Measurements from ENCODE around the gene CAMKK2.
A peak's percentile ranks its signal among the peaks of the same experiment; 100 is the strongest.
"Not testable (repeated sequence)": the region's sequence is repeated elsewhere in the genome, so short reads cannot be mapped to it uniquely, and the experiment has no call there.

CAMKK2 gene

GRCh38 chr12:121217761-121218160, 78.7 kb downstream of the CAMKK2 start:
- Histone ChIP-seq H3K4me1 (ENCODE audit: control insufficient read depth in 2 of 2, insufficient read depth in 2 of 2, low read length in 2 of 2) (peaks cover 25 to 60% of the 10 kb centered on the region in 2 donors), H3K9me3 (ENCODE audit: control insufficient read depth in 2 of 2, low read length in 2 of 2) (no peaks in the 10 kb centered on the region), H3K27ac (ENCODE audit: low read depth in 2 of 2, low read length in 2 of 2) (peak overlapping the region; percentile 88 to 90), H3K27me3 (ENCODE audit: control insufficient read depth in 2 of 2, insufficient read depth in 2 of 2, low read length in 2 of 2) (no peaks in the 10 kb centered on the region), H3K36me3 (ENCODE audit: control insufficient read depth in 2 of 2, insufficient read depth in 2 of 2, low read length in 2 of 2) (peaks cover 6 to 22% of the 10 kb centered on the region in 2 donors), H3K9ac (ENCODE audit: low read depth in 1 of 2, low read length in 2 of 2) (peak overlapping the region; percentile 17 to 58), H3K4me3 (ENCODE audit: low read length in 2 of 2) (peak overlapping the region in 1 of 2 donors; percentile 38)

- Histone ChIP-seq H3K9ac (ENCODE audit: low read depth in 1 of 2, low read length in 2 of 2) (peak overlapping the region; percentile 38 to 58), H3K9me3 (ENCODE audit: control insufficient read depth in 2 of 2, low read length in 2 of 2) (no peaks in the 10 kb centered on the region), H3K36me3 (ENCODE audit: control insufficient read depth in 2 of 2, insufficient read depth in 2 of 2, low read length in 2 of 2) (peaks cover 3 to 19% of the 10 kb centered on the region in 2 donors), H3K27ac (ENCODE audit: low read depth in 2 of 2, low read length in 2 of 2) (peak overlapping the region; percentile 88 to 90), H3K4me3 (ENCODE audit: low read length in 2 of 2) (peak overlapping the region in 1 of 2 donors; percentile 5), H3K27me3 (ENCODE audit: control insufficient read depth in 2 of 2, insufficient read depth in 2 of 2, low read length in 2 of 2) (no peaks in the 10 kb centered on the region), H3K4me1 (ENCODE audit: control insufficient read depth in 2 of 2, insufficient read depth in 2 of 2, low read length in 2 of 2) (peaks cover 24 to 57% of the 10 kb centered on the region in 2 donors)
These were observed 79.4 kb downstream of the CAMKK2 start for GRCh38 chr12:121217063-121217462.

- H3K27me3 ChIP-seq (ENCODE audit: control insufficient read depth in 2 of 2, insufficient read depth in 2 of 2, low read length in 2 of 2), result no peaks in the 10 kb centered on the region
- peak overlapping the region; percentile 88 to 90 for H3K27ac ChIP-seq (ENCODE audit: low read depth in 2 of 2, low read length in 2 of 2)
- H3K36me3 ChIP-seq (ENCODE audit: control insufficient read depth in 2 of 2, insufficient read depth in 2 of 2, low read length in 2 of 2), result peaks cover 3 to 14% of the 10 kb centered on the region in 2 donors
- H3K9ac ChIP-seq (ENCODE audit: low read depth in 1 of 2, low read length in 2 of 2), result no peak overlapping the region
- peaks cover 24 to 57% of the 10 kb centered on the region in 2 donors for H3K4me1 ChIP-seq (ENCODE audit: control insufficient read depth in 2 of 2, insufficient read depth in 2 of 2, low read length in 2 of 2)
- no peaks in the 10 kb centered on the region for H3K9me3 ChIP-seq (ENCODE audit: control insufficient read depth in 2 of 2, low read length in 2 of 2)
- H3K4me3 ChIP-seq (ENCODE audit: low read length in 2 of 2), result no peak overlapping the region
These were observed 80.4 kb downstream of the CAMKK2 start for GRCh38 chr12:121216102-121216501.

GRCh38 chr12:121214855-121215745, 81.4 kb downstream of the CAMKK2 start:
- Histone ChIP-seq H3K4me1 (ENCODE audit: control insufficient read depth in 2 of 2, insufficient read depth in 2 of 2, low read length in 2 of 2) (peaks cover 29 to 61% of the 10 kb centered on the region in 2 donors), H3K27ac (ENCODE audit: low read depth in 2 of 2, low read length in 2 of 2) (peak overlapping the region; percentile 88 to 90), H3K4me3 (ENCODE audit: low read length in 2 of 2) (no peak overlapping the region), H3K9me3 (ENCODE audit: control insufficient read depth in 2 of 2, low read length in 2 of 2) (no peaks in the 10 kb centered on the region), H3K9ac (ENCODE audit: low read depth in 1 of 2, low read length in 2 of 2) (peak overlapping the region in 1 of 2 donors; percentile 55), H3K36me3 (ENCODE audit: control insufficient read depth in 2 of 2, insufficient read depth in 2 of 2, low read length in 2 of 2) (peaks cover 0 to 11% of the 10 kb centered on the region in 2 donors), H3K27me3 (ENCODE audit: control insufficient read depth in 2 of 2, insufficient read depth in 2 of 2, low read length in 2 of 2) (no peaks in the 10 kb centered on the region)

GRCh38 chr12:121214166-121214777, 82.2 kb downstream of the CAMKK2 start:
- Histone ChIP-seq H3K9ac (ENCODE audit: low read depth in 1 of 2, low read length in 2 of 2) (peak overlapping the region; percentile 42 to 55), H3K36me3 (ENCODE audit: control insufficient read depth in 2 of 2, insufficient read depth in 2 of 2, low read length in 2 of 2) (peaks cover 0 to 10% of the 10 kb centered on the region in 2 donors), H3K4me1 (ENCODE audit: control insufficient read depth in 2 of 2, insufficient read depth in 2 of 2, low read length in 2 of 2) (peaks cover 29 to 57% of the 10 kb centered on the region in 2 donors), H3K4me3 (ENCODE audit: low read length in 2 of 2) (peak overlapping the region in 1 of 2 donors; percentile 8), H3K9me3 (ENCODE audit: control insufficient read depth in 2 of 2, low read length in 2 of 2) (no peaks in the 10 kb centered on the region), H3K27ac (ENCODE audit: low read depth in 2 of 2, low read length in 2 of 2) (peak overlapping the region; percentile 84 to 90), H3K27me3 (ENCODE audit: control insufficient read depth in 2 of 2, insufficient read depth in 2 of 2, low read length in 2 of 2) (no peaks in the 10 kb centered on the region)

GRCh38 chr12:121212875-121213274, 83.6 kb downstream of the CAMKK2 start:
- peak overlapping the region in 1 of 2 donors; percentile 11 for H3K27ac ChIP-seq (ENCODE audit: low read depth in 2 of 2, low read length in 2 of 2)
- peaks cover 21 to 43% of the 10 kb centered on the region in 2 donors for H3K4me1 ChIP-seq (ENCODE audit: control insufficient read depth in 2 of 2, insufficient read depth in 2 of 2, low read length in 2 of 2)
- H3K9me3 ChIP-seq (ENCODE audit: control insufficient read depth in 2 of 2, low read length in 2 of 2), result no peaks in the 10 kb centered on the region

GRCh38 chr12:121209624-121210572, 86.6 kb downstream of the CAMKK2 start, which contains the start of gene P2RX4:
Gene P2RX4 (plus strand): TSS chr12:121210129. CDS start chr12:121210165, 36 bp downstream.
- Histone ChIP-seq H3K9ac (ENCODE audit: low read depth in 1 of 2, low read length in 2 of 2) (peak within 1 kb of the TSS; percentile 90 to 97), H3K27ac (ENCODE audit: low read depth in 2 of 2, low read length in 2 of 2) (peak within 1 kb of the TSS; percentile 93 to 94), H3K4me1 (ENCODE audit: control insufficient read depth in 2 of 2, insufficient read depth in 2 of 2, low read length in 2 of 2) (peaks cover 8 to 18% of the 10 kb centered on the region in 2 donors), H3K36me3 (ENCODE audit: control insufficient read depth in 2 of 2, insufficient read depth in 2 of 2, low read length in 2 of 2) (peaks cover 0 to 4% of the 10 kb centered on the region in 2 donors), H3K4me3 (ENCODE audit: low read length in 2 of 2) (peak within 1 kb of the TSS; percentile 89 to 93), H3K9me3 (ENCODE audit: control insufficient read depth in 2 of 2, low read length in 2 of 2) (no peaks in the 10 kb centered on the region), H3K27me3 (ENCODE audit: control insufficient read depth in 2 of 2, insufficient read depth in 2 of 2, low read length in 2 of 2) (no peaks in the 10 kb centered on the region)

More at GRCh38 chr12:121212875-121213274, 83.6 kb downstream of the CAMKK2 start:
- Histone ChIP-seq H3K4me3 (ENCODE audit: low read length in 2 of 2) (no peak overlapping the region), H3K9ac (ENCODE audit: low read depth in 1 of 2, low read length in 2 of 2) (no peak overlapping the region), H3K36me3 (ENCODE audit: control insufficient read depth in 2 of 2, insufficient read depth in 2 of 2, low read length in 2 of 2) (peaks cover 0 to 4% of the 10 kb centered on the region in 2 donors), H3K27me3 (ENCODE audit: control insufficient read depth in 2 of 2, insufficient read depth in 2 of 2, low read length in 2 of 2) (no peaks in the 10 kb centered on the region)

GRCh38 chr12:121209221-121209620, 87.3 kb downstream of the CAMKK2 start:
- Histone ChIP-seq H3K4me1 (ENCODE audit: control insufficient read depth in 2 of 2, insufficient read depth in 2 of 2, low read length in 2 of 2) (peaks cover 7 to 11% of the 10 kb centered on the region in 2 donors), H3K9ac (ENCODE audit: low read depth in 1 of 2, low read length in 2 of 2) (peak overlapping the region; percentile 90 to 97), H3K4me3 (ENCODE audit: low read length in 2 of 2) (peak overlapping the region; percentile 89 to 93), H3K36me3 (ENCODE audit: control insufficient read depth in 2 of 2, insufficient read depth in 2 of 2, low read length in 2 of 2) (peaks cover 0 to 4% of the 10 kb centered on the region in 2 donors), H3K9me3 (ENCODE audit: control insufficient read depth in 2 of 2, low read length in 2 of 2) (no peaks in the 10 kb centered on the region), H3K27ac (ENCODE audit: low read depth in 2 of 2, low read length in 2 of 2) (peak overlapping the region; percentile 93 to 94), H3K27me3 (ENCODE audit: control insufficient read depth in 2 of 2, insufficient read depth in 2 of 2, low read length in 2 of 2) (no peaks in the 10 kb centered on the region)

- not testable (repeated sequence) for H3K27me3 ChIP-seq (ENCODE audit: control insufficient read depth in 2 of 2, insufficient read depth in 2 of 2, low read length in 2 of 2); H3K9ac ChIP-seq (ENCODE audit: low read depth in 1 of 2, low read length in 2 of 2); H3K36me3 ChIP-seq (ENCODE audit: control insufficient read depth in 2 of 2, insufficient read depth in 2 of 2, low read length in 2 of 2); H3K4me3 ChIP-seq (ENCODE audit: low read length in 2 of 2); H3K4me1 ChIP-seq (ENCODE audit: control insufficient read depth in 2 of 2, insufficient read depth in 2 of 2, low read length in 2 of 2); H3K9me3 ChIP-seq (ENCODE audit: control insufficient read depth in 2 of 2, low read length in 2 of 2); H3K27ac ChIP-seq (ENCODE audit: low read depth in 2 of 2, low read length in 2 of 2)
These were observed 87.9 kb downstream of the CAMKK2 start for GRCh38 chr12:121208571-121208970.
